Stimulated activated CD4-positive, alpha-beta T cell treated with anti-CD3 and anti-CD28 coated beads, Interleukin-1b, Interleukin-23, amount 100 ng/mL, for 24 hours (primary cell): ENCODE data around the gene ATP6V1G1.
"Not testable (repeated sequence)": the region's sequence is repeated elsewhere in the genome, so short reads cannot be mapped to it uniquely, and the experiment has no call there.

ENCODE experiments used
- DNase-seq, 4 experiments: peaks; one replicate each; pipeline ENCODE4 v3.0.0-alpha.2; 2020; ENCODE audit warnings: low read depth in 4 of 4, low spot score in 1 of 4

Gene ATP6V1G1, protein sequence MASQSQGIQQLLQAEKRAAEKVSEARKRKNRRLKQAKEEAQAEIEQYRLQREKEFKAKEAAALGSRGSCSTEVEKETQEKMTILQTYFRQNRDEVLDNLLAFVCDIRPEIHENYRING

DNA sequence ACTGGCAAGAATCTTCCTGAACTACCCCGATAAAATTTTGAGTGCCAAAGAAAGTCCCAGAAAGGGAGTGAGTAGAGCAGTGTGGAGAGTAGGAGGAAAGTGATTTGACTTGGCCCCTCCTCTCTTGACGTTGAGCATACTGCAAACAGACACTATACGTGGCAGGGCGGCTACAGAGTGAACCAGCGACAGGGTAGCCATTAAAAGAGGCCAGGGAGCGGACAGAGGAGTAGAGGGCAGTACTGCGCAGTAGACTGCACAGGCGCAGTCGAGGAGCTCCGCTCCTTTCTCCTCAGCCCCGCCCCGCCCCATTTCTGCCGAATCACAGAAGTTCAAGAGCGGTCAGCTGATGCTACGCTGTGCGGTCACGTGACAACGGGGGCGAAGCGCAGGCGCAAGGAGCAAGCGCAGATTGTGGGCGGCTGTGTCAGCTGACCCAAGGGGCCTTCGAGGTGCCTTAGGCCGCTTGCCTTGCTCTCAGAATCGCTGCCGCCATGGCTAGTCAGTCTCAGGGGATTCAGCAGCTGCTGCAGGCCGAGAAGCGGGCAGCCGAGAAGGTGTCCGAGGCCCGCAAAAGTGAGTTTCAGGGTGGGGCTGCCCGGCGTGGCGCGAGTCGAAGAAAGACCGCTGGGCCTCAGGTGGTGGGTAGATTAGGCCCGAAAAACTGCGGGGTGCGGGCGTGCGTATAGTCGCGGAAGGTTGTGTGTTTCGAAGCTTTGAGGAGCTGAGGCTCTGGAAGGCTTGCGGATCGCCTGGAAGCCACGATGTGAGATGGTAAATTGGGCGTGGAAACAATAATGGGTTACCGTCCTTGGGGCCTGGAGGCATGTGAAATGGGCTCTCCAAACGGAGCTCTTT lies at the start of gene ATP6V1G1:
TSS of gene ATP6V1G1 (plus strand) at position 425 of the 858 bp plus-strand sequence. CDS start at position 495, 70 bp downstream.
- peak; percentile 97 to 99 (median 99) for DNase-seq

DNA sequence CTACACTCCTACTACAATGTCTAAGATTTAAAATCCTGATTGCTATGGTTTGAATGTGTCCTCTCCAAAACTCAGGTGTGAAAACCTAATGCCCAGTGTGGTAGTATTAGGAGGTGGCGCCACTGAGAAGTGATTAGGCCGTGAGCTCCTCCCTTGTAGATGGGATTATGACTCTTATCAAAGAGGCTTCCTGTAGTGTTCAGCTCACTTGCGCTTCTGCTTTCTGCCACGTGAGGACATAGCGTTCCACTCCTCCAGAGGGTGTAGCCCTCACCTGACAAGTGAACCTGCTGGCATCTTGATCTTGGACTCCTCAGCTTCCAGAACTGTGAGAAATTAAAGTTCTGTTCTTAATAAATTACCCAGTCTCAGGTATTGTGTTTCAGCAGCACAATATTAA lies 49.3 kb upstream of the ATP6V1G1 start:
- DNase-seq = no peak

DNA sequence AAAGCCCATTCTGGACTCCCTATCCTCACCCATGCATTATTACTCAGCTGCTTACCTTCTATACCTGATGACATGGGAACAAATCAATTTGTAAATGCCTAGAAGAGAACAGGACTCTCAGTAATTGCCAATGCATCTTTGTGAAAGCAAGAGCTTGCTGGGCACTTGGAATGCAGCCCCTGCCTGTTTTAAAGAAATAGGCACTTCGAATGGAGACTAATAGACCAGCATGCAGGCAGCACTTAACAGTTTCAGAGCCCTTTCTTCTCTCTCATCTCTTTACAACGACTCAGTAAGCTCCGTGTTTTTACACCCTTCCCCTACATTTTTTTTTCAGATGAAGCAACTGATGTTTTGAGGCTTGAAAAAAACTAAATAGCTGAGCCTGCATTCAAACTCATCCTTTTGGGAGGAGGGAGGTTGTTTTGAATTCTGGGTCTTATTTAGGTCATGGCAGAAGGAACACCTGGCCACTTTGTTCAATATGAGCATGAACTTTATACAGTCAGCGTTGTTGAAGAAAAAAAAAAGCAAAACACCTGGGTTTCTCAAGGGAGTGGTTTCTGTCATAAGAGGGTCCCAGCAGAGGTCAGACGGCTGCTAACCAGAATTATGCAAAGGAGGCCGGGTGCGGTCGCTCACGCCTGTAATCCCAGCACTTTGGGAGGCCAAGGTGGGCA lies 47.7 kb upstream of the ATP6V1G1 start:
- no peak for DNase-seq

DNA sequence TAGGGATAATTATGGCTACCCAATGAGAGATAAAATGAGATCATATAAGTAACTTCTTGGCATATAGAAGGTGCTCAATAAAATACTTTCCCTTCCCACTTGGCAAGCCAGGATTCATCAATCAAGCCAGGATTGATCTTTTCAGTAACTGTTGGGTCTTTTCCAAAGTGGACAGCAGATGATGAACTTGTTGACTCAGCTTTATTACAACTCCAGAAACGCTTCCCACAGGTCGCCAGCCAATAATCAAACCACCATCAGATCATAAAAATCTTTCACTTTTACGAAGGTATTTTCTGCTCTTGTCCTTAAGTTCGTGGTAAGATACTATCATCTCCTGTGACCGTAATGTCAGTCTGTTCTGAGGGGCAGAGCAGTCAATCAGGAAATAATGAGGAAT lies 42.5 kb upstream of the ATP6V1G1 start:
- DNase-seq = no peak

DNA sequence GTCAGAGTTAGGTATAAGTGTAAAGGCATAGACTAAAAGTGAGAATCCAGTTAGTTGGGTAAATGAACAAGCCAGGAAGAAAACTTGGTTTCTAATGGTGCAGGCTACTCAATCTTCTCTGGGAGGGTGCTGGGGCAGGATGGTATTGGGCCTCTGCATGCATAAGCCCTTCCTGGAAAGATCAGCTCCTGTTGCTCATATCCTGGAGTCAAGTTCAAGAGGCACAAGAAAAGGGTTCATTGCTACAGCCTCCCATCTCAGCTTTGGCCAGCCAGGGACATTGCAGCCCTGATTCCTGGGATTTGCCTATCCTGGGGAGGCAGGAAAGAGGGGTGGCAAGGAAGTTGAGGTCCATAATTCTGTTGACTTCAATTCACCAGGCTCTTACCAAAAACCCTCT lies 40.7 kb upstream of the ATP6V1G1 start:
- DNase-seq = no peak

DNA sequence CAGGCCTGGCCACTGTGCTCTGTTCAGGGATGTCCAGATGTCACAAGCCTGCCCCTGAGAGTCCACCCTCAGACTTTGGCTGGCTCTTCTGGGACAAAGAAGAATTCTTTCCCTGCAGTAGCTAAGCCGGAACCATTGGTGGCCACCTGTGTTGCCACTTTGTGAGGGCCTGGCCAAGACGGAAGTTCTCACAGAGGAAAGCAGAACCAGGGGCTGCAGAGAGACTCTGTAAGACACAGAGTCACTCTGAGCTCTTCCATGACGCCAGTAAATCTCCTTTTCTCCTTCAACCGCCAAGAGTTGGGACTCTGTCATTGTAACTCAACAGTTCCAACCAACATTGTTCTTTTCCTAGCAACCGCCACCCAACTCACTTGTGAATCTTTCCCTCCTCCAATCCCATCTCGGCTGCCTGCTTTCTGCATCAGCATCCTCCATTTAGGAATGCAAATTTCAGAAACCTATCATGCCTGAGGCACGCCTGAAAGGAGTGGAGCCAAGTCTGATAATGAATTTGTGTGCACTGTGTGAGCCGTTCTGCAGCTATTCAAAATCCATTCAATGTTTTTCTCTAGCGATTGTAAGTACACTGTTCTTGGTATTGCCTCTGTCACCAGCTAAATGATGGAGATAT lies 37.8 kb upstream of the ATP6V1G1 start:
- no peak for DNase-seq

DNA sequence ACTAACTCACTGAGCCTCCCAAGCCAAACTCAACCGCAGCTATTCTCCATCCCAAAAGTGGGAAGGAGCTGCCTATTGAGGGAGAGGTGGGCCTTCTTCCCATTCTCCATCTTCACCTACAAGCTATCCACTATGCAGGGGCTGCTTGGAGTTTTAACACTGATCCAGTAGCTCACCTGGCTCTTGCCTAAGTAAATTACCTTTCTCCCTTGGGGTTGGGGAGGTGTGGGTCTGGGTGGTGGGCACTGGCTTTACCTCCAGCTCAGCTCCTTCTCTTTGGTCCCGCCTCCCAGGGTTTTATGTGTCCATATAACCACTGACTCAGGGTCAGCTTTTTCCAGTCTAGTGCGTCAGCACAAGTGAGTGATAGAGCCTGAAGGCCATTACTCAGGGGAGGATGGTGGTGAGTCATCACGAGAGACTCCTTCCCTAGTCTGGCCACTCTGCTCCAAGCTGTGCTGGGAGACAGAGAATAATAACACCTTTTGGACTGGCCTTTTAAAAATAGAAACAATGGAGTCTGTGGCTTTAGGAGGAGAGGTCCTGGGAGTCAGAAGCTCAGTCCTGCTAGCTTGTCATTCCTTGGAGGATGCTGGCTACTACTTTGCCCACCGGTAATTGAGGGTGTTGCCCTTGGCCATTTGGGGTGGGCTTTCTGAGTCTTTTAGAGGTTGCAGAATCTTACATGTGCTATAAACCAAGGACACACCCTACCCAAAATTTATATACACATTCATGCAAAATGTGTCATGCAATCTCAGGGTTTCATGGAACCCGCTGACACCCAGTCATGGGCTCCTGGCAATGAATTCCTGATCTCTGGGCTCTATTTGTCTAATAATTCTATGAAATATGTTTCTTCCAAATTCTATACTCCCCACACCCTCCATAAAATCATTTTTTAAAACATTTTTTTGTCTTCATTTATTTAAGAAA lies 35.6 kb upstream of the ATP6V1G1 start:
- DNase-seq = no peak

DNA sequence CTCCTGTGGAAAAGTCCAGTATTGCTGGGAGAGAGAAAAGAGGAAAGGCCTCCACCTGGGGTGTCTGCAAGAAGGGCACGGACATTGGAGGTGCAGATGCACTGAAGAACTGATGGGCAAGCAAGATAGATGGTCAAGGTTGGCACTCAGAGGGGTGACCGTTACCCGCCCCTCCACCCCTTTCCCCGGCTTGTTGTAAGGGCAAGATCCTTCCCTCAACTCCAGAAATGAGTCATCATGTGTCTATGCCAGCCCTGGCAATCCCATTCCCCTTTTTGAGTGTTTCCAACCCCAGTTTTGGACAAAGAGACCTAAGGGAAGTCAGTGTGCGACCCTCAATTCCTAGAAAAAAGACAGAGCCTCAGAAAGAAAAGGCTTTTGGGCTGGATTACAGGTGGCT lies 34.9 kb upstream of the ATP6V1G1 start:
- DNase-seq = no peak

DNA sequence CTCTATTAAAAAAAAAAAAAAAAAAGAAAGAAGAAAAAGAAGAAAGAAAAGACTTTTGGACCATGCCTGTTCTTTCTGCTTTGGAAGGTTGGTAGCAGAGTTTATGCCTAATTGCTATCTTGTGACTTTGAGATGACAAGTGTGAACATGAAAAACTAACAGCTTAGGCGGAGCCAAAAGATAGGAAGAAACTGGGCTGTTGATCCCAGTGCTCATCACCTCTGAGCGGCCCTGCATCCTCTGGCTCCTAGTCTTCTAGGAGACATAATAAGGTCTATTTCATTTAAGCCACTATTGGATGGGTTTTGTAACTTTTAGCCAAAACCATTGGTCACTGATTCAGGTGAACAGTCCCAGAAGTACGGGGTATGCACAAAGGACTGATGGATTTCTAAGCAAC lies 34.4 kb upstream of the ATP6V1G1 start:
- DNase-seq = no peak

DNA sequence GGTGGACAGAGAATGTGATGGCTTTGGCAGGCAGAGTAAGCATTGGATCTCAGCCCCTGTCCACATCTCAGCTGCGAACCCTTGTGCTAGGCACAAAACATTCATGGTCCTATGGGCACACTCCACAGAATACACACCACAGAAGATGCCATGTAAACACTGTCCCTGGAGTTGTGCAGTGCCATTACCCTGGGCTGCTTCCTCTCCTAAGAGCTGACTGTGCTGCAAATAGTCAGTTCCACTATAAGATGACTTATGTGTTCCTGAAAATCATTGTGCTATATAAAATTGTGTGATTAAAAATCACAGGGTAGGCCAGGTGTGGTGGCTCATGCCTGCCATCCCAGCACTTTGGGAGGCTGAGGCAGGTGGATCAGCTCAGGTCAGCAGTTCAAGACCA lies 31.9 kb upstream of the ATP6V1G1 start:
- no peak for DNase-seq

DNA sequence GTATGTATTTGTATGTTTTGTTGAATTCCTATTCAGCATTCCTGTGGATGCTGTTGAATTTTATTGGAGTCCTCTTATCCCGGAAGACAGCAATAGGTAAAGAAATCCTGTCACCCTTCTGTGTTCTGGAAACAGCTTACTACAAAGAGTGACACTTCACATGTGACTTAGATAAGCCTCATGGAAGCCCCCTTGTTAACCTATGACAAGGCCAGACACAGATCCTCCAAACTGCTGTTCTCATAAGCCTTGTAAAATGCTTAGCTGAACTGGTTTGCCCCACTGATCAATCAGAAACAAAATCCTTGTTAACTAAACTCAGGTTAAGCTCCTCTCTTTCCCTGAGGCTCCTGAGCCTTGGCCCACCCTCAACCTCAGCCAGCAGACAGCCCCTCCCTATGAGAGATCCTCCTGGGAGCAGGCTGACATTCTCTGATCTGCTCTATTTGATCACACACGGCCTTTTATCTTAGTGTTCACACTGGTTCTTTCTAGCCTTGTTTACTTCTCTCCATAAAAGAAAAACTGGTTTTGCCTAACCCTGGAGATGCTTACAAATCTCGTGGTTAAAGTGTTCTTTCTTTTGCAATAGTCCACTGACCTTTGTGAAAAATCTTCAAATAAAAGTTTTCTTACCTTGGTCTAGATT lies 29.4 kb upstream of the ATP6V1G1 start:
- no peak for DNase-seq

DNA sequence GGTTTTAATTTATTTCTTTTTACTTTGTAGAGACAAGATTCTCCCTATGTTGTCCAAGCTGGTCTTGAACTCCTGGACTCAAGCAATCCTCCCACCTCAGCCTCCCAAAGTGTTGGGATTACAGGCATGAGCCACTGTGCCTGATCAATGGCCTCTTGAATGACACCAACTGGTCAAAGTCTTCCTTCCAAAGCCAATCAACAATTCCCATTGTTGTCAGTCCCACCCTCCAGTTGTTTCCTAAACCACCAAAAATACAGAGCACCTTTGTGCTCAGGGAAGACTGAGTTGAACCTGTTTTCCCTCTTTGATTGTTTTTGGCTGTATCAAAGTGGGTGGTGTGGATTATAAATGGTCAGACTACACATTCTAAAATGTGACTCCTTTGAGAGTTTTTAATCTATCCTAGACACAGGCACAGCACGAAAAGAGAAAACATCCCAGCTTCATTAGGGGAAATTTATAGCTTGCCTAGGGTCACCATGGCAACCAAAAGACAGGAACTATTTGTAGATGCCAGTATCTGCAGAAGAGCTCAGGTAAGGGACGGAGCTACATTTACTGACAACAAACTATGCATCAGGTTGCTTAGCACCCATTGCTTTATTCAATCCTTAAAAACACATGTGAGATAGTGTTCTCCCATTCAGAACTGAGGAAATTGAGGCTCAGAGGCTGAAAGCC lies 27.6 kb upstream of the ATP6V1G1 start:
- no peak for DNase-seq

DNA sequence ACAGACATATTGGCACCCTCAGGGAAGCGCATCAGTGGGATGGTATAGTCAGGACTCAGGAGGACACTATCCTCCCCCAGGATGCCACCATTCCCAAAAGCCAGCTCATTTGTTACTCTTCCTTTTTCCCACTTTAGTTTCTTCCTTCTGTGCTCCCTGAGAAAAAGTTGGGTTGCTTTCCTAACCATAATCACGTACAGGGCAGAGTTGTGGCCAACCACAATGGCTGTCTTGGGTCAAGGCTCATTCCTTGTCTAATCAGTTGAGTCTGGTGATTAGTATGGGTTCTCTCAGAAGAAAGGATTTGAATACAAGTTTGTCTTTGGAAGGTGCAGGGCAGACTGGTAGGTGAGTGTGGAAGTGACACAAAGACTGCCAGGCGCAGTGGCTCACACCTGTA lies 26.6 kb upstream of the ATP6V1G1 start:
- no peak for DNase-seq

DNA sequence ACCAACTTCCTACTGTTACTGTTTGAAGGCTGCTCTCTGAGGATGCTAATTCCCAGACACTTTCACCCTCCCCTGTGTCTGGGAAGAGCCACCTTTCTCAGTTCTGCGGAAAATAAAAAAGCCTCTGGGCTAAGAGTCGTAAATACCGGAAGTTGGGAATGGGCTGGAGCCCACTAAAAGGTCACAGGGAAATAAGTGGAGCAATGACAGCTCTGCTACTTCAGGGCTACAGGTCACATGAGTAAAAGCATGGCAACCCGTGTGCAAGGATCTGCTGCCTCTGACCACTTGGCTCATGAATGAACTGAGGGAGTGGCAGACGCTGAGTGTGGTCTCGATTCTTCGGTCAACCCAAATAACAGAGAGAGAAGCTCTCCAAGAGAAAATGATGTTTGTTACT lies 25.8 kb upstream of the ATP6V1G1 start:
- DNase-seq = no peak

DNA sequence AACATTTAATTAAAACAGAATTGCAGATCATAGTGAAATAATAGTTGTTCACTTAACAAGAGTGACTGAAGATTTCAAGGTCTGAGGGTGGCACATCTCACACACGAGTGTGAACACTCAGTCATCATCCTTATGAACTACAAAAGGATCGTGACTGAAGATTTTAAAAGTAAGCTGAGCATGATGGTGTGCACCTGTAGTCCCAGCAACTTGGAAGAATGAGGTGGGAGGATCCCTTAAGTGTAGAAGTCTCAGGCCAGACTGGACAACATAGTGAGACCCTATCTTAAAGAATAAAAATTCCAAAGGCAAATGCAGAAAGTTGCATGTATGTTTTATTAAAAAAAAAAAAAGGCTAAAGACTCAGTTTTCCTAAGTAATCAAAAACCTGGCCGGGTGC lies 22.4 kb upstream of the ATP6V1G1 start:
- no peak for DNase-seq

DNA sequence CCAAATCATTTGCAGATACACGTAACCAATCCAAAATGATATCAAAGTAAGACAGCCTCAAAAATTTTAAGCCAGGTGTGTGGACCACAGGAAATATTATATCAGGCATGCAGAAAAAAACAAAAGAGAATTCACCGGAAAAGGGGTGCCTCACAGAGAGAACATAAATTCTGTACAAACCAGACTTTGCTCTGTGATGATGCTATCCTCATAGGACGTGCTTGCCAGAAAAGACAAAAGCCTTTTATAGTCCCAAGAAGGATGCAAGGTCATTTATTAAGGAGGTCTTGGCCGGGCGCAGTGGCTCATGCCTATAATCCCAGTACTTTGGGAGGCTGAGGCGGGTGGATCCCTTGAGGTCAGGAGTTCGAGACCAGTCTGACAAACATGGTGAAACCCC lies 16.8 kb upstream of the ATP6V1G1 start:
- no peak for DNase-seq

DNA sequence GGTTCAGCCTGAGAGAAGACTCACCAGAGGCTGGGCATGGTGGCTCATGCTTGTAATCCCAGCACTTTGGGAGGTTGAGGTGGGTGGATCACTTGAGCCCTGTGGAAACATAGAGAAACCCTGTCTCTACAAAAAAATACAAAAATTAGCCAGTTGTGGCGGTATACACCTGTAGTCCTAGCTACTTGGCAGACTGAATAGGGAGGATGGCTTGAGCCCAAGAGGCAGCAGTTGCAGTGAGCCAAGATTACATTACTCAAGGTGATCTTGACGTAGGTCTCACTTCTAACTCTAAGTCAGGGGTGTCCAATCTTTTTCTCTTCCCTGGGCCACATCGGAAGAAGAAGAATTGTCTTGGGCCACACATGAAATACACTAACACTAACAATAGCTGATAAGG lies 16.2 kb upstream of the ATP6V1G1 start:
- no peak for DNase-seq

DNA sequence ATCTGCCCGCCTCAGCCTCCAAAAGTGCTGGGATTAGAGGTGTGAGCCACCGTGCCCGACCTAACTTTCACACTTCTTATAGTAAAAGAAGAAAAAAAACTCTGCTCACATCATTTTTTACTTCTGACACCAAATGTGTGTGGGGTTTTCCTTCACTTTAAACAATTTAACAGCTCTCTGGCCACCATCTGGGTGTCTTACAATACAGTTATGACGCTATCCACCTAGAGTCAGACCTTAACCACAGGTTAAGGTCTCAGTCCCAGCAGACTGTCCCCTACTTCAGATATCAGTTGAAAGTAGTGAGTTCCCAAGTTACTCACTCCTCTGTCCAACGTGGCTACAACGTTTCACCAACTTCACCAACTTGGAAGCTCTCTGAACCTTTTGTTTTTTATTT lies 15.4 kb upstream of the ATP6V1G1 start:
- DNase-seq = no peak

DNA sequence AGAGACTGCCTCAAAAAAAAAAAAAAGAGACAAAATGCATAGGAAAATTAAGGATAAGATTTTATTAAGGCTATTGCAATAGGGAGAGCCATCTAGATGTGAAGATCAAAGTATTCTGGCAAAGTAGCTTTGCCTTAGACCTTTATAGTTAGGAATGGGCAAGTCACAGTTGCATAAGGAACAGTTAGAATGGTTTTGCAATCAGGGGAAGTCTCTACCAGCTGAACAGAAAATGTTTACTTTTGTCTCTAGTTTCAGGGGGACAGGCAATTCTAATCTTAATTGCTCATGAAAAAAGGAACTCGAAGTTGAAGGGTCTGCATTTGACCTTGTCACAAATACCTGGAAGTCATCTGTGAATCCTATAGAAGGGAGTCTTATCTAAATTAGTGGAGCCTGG lies 13.1 kb upstream of the ATP6V1G1 start:
- no peak for DNase-seq

DNA sequence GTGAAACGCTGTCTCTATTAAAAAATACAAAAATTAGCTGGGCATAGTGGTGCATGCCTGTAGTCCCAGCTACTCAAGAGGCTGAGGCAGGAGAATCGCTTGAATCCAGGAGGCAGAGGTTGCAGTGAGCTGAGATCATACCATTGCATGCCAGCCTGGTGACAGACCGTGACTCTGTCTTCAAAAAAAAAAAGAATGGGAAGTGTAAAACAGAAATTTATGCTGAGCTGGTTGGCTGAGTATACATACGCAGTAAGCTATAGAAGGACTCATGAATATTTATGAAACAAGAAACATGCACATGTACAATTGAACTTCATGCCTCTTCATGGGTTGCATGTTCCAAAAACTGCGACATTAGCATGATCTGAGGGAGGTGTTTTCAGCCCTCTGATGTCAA lies 10.8 kb upstream of the ATP6V1G1 start:
- not testable (repeated sequence) for DNase-seq
